HG03342 (cell line): ENCODE measurements around the gene MMP14.
"Not testable (repeated sequence)": the region's sequence is repeated elsewhere in the genome, so short reads cannot be mapped to it uniquely, and the experiment has no call there.

Experiments
- ATAC-seq: cut with Tn5 transposase; IDR thresholded peaks from one replicate; pipeline ENCODE4 v1.9.1; 2021; ENCODE audit warnings: mild to moderate bottlenecking, moderate library complexity; ENCODE audit not compliant: unreplicated experiment

MMP14 gene

DNA sequence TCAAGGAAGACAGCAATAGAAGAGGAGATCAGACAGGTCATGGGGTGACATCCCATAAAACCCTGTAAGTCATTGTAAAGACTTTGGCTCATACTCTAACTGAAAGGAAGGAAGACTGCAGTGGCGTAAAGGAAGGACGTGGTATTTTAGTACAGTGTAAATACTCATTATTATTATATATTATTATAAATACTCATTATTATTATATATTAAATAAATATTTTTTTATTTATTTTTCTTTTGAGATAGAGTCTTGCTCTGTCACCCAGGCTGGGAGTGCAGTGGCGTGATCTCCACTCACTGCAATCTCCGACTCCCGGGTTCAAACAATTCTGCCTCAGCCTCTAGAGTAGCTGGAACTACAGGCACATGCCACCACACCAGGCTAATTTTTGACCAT lies 20.0 kb downstream of the MMP14 start:
- no peak for ATAC-seq

- not testable (repeated sequence) for ATAC-seq
Measured at GRCh38 chr14:22860377-22860776, 24.0 kb downstream of the MMP14 start.

DNA sequence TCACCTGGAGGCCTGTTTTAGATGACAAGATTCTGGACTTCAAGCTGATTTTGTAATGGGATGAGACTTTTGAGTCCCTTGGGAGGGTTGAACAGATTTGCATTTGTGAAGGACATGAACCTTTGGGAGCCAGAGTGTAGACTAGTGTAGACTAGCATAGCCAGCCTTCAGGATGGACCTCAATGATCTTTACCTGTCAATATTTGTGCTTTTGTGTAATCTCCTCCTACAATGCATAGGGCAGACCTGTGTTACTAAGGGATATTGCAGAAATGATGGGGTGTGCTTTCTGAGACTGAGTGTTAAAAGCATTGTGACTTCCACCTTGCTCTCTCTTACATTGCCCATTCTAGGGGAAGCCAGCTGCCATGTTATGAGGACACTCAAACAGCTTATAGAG lies 25.3 kb downstream of the MMP14 start:
- no peak for ATAC-seq

- ATAC-seq, result no peak
Measured at GRCh38 chr14:22864979-22865378, 28.6 kb downstream of the MMP14 start.

- ATAC-seq, result no peak
Measured at GRCh38 chr14:22865424-22866405, 29.3 kb downstream of the MMP14 start.

- ATAC-seq, result no peak
Measured at GRCh38 chr14:22866874-22867273, 30.5 kb downstream of the MMP14 start.

- ATAC-seq, result peak; percentile 42
Measured at GRCh38 chr14:22870811-22871223, 34.4 kb downstream of the MMP14 start.

- peak; percentile 76 for ATAC-seq
Measured at GRCh38 chr14:22871224-22872032, 35.0 kb downstream of the MMP14 start, which contains the start of gene LRP10. LRP10 (plus strand) TSS chr14:22871740; CDS start chr14:22872304, 564 bp downstream.

DNA sequence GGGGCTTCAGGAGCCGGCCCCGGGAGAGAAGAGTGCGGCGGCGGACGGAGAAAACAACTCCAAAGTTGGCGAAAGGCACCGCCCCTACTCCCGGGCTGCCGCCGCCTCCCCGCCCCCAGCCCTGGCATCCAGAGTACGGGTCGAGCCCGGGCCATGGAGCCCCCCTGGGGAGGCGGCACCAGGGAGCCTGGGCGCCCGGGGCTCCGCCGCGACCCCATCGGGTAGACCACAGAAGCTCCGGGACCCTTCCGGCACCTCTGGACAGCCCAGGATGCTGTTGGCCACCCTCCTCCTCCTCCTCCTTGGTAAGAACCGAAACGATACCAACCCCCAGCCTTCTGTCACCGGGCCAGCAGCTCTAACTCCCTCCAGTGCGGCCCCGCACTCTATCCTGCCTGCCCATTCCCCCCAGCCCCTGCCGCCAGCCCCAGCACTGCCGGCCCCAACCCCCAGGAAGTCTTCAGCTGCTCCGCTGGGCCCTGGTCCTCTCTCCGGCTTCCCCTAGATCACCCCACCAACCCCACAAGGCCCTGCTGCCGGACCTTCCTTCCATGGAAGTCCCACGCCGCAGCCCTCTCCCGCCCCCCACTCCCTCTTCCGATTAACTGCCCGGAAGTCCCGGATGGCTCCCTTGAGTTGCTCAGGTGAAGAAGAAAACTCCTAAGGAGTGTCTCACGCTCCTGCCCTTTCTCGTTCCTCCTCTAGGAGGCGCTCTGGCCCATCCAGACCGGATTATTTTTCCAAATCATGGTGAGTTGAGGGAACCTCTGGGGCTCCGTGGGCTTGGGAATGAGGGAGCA lies 35.8 kb downstream of the MMP14 start:
- peak; percentile 28 for ATAC-seq

DNA sequence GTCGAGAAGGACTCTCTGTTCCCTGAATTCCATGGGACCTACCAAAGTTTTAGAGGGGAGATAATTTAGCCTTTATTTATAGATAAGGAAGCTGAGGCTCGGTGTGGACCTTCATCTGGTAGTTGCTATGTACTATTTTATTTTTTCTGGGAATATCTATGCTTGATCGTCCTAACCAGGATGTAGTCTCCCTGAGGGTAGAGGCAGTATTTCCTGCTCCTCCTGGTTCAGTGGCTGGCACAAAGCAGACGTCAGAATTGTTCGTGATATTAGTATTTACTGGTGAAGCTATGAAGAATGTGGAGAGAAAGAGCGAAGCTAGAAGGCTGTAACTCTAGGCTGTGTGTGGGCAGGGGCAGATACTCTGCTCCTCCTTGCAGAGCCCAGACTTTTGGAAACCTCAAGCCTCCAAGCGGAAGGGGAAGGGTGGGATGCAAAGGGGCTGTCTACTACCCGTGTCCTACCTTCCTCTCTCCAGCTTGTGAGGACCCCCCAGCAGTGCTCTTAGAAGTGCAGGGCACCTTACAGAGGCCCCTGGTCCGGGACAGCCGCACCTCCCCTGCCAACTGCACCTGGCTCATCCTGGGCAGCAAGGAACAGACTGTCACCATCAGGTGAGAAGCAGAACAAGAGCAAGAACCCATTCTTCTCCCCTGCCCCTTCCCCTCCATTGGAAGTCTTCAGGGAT lies 36.6 kb downstream of the MMP14 start:
- no peak for ATAC-seq

- ATAC-seq, result no peak
Measured at GRCh38 chr14:22875003-22875747, 38.8 kb downstream of the MMP14 start.

GRCh38 chr14:22875748-22876319 lies 39.4 kb downstream of the MMP14 start:
- ATAC-seq, result no peak

- no peak for ATAC-seq
Measured at GRCh38 chr14:22877000-22877501, 40.7 kb downstream of the MMP14 start.

GRCh38 chr14:22878271-22879246 lies 42.2 kb downstream of the MMP14 start:
- ATAC-seq, result no peak

- no peak for ATAC-seq
Measured at GRCh38 chr14:22882064-22882463, 45.7 kb downstream of the MMP14 start.

GRCh38 chr14:22882529-22883172 lies 46.3 kb downstream of the MMP14 start:
- ATAC-seq, result no peak
